Astrocyte of the spinal cord (primary cell): ENCODE data around the gene BHLHE41.

Source experiments
- DNase-seq: peaks from one replicate; pipeline ENCODE4 v3.0.0; 2011; ENCODE audit warnings: low read depth, low spot score
- H3K4me3 ChIP-seq: 2 replicates; pipeline ENCODE4 v1.5.1; 2011; ENCODE audit warnings: low read depth, mild to moderate bottlenecking, low read length, moderate library complexity
- in situ Hi-C: cut with HindIII; loops from 2 replicates; pipeline ENCODE4 v1.10.0; 2017; ENCODE audit warnings: low sequenced_read_pairs
- TF ChIP-seq, protein P1 (sequence below): IDR thresholded peaks from 2 replicates; pipeline ENCODE4 v1.5.1; 2012; ENCODE audit warnings: low read depth, mild to moderate bottlenecking, low read length, inconsistent platforms

Gene BHLHE41

DNA sequence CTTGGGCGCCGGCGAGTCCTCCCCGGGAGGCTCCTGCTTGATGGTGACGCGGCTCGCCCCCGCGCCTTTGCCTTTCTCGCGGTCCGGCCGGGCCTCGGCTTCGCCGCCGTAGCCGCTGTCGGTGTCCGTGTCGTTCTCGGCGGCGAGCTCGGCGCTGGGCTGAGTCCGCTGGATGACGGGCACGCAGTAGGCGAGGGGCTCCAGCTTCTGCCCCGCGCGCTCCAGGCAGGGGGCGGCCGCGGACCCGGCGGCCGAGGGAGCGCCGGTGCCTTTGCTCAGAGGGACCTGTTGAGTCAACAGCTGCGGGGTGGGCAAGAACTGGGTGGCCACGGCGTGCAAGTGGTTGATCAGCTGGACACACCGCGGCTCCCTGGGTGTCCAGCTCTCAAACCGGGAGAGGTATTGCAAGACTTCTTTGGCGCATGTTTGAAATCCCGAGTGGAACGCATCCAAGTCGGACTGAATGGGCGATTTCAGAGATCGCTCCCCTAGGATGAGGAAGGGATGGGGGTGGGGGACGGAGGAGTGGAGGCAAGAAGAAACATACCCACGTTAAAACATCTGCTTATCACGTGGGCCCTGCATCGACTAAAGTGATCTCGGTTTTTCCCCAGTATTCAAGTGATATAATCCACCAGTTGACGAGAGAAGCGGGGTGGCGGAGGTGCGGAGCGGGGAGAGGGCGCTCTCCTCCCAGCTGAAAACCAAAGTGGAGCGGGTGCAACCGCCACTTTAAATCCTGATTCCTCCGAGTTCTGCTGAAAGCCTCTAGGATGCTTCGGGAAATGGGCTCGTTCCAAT, 2.0 kb downstream of the BHLHE41 start:
- DNase-seq = peak; percentile 83
- in situ Hi-C loops = no loop called here
- H3K4me3 ChIP-seq = peak overlapping the region; percentile 64
- TF ChIP-seq, protein P1, sequence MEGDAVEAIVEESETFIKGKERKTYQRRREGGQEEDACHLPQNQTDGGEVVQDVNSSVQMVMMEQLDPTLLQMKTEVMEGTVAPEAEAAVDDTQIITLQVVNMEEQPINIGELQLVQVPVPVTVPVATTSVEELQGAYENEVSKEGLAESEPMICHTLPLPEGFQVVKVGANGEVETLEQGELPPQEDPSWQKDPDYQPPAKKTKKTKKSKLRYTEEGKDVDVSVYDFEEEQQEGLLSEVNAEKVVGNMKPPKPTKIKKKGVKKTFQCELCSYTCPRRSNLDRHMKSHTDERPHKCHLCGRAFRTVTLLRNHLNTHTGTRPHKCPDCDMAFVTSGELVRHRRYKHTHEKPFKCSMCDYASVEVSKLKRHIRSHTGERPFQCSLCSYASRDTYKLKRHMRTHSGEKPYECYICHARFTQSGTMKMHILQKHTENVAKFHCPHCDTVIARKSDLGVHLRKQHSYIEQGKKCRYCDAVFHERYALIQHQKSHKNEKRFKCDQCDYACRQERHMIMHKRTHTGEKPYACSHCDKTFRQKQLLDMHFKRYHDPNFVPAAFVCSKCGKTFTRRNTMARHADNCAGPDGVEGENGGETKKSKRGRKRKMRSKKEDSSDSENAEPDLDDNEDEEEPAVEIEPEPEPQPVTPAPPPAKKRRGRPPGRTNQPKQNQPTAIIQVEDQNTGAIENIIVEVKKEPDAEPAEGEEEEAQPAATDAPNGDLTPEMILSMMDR = peak; percentile 60

DNA sequence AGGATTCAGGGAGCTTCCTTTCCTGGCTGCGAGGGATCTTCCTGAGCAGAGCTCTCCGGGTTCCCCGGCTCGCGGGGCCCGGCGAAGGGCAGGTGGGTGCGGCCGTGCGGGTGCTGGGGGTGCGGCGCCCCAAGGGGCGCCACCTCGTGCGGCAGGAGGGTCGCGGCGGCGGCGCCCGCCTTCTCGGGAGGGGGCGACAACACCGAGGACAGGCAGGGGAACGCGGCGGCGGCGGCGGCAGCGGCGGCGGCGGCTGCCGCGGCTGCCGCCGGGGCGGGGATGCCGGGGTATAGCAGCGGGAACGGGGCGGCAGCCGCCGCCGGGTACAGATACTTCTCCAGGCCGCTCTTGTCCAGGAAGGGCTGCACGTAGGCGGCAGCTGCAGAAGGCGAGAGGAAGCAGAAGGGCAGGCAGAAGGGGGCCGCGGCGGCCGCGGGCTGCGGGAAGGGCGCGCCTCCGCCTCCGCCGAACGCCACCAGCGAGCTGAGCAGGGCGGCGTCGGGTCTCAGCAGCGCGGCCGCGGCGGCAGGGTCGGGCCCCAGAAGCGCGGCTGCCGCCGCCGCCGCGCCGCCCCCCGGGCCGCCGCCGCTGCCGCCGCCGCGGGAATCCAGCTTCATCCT, 2.7 kb downstream of the BHLHE41 start:
- H3K4me3 ChIP-seq = peak overlapping the region; percentile 64
- DNase-seq = no peak
- in situ Hi-C loops = no loop called here
- TF ChIP-seq, protein P1 = no peak

DNA sequence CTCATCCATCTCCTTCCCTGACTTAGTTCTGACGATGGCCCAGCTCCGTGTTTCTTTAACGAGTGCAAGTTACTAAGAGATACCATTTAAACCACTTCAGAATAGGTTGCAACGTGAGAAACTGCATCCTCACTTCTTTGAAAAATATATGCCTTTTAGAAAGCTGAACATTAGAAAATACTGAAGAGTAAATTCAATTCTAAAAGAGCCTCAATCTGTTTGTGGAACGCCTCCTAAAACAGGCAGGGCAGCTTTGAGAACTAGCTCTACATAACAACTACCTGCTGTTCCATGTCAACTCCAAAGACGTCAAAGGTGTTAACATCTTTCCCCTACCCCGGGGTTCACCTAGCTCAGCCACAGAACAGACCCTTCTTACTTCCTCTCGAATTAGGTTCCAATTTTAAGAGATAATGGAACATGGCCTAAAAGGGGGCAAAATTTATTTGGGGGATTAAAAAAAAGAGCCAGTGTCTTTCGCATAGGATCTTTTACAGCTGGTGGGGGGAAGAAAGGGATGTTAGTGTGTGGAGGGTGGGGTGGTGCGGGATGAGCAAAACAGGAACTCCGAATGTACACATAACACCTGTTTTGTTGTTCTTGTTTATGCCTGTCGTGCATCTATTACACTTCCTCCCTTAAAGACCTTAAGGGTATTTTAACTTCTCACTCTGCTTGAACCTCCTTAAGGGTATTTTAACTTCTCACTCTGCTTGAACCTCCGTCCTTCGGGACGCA, 3.3 kb downstream of the BHLHE41 start:
- in situ Hi-C loops = no loop called here
- no peak for DNase-seq
- peak overlapping the region; percentile 64 for H3K4me3 ChIP-seq
- TF ChIP-seq, protein P1 = no peak

DNA sequence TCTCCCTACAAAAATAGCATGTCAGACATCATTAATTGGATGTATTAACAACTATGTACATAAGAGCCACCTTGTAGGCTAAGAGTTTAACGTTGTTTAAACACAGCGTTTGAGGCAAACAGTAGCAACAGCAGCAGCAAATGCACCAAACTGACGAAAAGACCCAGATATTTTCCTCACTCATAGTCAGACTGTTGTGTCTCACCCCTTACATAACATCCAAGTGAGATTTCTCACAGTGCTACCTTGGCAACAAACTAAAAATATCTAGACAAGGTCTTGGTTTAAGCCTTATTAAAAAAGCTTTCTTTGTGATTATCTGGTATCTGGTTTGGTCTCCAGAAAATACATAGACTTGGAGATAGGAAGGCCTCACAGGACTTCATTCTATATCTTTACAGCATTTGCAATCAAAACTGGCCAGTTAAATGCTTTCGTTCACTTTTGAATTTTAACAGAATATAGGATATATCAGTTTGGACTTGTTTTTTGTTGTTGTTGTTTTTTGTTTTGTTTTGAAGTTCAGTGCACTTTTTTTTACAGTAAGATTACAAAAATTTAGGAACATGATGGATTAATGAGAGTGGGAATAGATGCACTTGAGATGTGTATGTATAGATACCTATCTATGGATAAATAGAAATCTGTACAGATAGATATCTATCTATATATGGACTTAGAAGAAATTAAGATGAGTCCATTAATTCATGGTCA, 4.1 kb downstream of the BHLHE41 start:
- no peak for DNase-seq
- TF ChIP-seq, protein P1 = no peak
- in situ Hi-C loops = no loop called here
- H3K4me3 ChIP-seq = no peak overlapping the region

DNA sequence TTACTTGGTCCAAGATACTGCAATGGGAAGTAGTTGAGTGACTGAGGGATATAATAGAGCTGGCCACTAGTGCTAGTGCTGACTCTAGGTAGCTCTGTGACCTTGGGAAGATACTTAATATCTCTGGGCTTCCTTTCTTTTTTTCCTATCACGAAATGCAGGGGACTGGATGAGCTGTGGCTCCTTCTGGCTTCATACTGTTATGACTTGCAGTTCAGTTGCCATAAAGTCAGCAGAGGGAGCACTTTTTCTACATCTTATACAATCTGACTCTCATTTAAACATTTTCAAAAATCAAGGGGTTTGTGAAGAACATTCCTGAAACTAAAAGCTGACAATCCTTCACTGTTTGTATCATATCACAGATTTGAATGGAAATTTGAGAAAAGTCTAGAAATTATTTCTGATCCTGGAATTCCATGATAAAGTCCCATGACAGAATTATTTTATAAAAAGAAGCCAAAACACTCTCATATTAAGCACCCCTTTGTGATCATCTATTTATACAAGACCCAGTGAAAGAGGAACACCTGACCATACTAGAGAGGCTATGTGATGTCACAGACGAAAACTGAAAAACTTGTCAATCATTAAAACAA, 5.3 kb downstream of the BHLHE41 start:
- H3K4me3 ChIP-seq = no peak overlapping the region
- DNase-seq = peak; percentile 81
- in situ Hi-C loops = no loop called here
- TF ChIP-seq, protein P1 = peak; percentile 62

DNA sequence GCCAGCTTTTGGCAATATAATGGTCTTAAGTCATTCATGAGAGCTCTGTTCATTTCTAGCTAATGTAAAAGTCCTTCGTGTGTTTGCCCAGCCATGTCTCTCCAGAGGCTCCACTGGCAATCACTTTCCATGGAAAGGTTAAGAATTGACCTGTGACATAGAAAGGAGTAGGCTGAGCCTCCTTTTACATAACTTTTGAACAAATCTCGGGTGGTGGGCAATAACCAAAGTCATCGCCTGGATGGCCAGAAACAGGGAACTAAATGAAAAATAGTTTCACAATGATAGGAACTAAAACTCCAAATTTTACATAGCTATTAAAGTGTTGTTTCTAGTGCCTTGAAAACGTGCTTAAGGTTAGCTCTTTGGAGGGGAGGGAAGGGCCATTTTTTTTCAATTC, 6.5 kb downstream of the BHLHE41 start:
- in situ Hi-C loops = no loop called here
- no peak for DNase-seq
- TF ChIP-seq, protein P1 = no peak
- no peak overlapping the region for H3K4me3 ChIP-seq
